Transverse colon (tissue), 4 donors: Measurements from ENCODE around the gene TNRC6C.

ENCODE experiments used
- POLR2A ChIP-seq: fragments of 450-650 bp; IDR thresholded peaks from one replicate; pipeline ENCODE4 v1.6.1; 2016; ENCODE audit warnings: antibody characterized with exemption, mild to moderate bottlenecking, moderate library complexity
- POLR2AphosphoS5 ChIP-seq, 3 donors: sonication (generic); formaldehyde crosslinking; IDR thresholded peaks; one replicate each; pipeline ENCODE4 v1.6.1; 2016; ENCODE audit warnings: antibody characterized with exemption in 3 of 3
- TF ChIP-seq, protein P1 (sequence below), 5 experiments: fragments of 200-600 bp in 3 of 5; fragments of 450-650 bp in 2 of 5; sonication (generic) in 3 of 5; IDR thresholded peaks; 1 replicate in 2 of 5; 2 replicates in 3 of 5; pipeline ENCODE4 v1.5.1; 2016 to 2017; ENCODE audit warnings: antibody characterized with exemption in 5 of 5, inconsistent platforms in 3 of 5, mild to moderate bottlenecking in 2 of 5, moderate library complexity in 1 of 5

DNA sequence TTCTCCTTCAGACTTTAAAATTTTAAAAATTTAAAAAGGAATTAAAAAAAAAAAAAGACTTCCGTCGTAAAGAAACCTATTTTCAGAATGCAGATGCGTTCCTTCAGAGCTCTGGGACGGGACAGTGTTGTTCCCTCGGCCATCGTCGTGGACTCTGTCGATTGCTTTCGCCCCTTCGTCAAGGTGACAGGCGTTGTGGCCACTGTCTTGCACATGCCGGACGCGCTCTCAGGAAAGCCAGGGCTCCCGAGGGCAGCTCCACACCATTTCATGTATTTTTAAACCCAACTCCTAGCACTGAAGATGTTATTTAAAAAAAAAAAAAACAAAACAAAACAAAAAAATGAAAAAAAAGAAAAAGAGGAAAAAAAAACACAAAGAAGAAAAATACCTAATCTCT is 147.7 kb downstream of the TNRC6C start:
- TF ChIP-seq POLR2A (no peak), POLR2AphosphoS5 (IDR thresholded peaks at IDR 0.05) (no peak)
- TF ChIP-seq, protein P1, sequence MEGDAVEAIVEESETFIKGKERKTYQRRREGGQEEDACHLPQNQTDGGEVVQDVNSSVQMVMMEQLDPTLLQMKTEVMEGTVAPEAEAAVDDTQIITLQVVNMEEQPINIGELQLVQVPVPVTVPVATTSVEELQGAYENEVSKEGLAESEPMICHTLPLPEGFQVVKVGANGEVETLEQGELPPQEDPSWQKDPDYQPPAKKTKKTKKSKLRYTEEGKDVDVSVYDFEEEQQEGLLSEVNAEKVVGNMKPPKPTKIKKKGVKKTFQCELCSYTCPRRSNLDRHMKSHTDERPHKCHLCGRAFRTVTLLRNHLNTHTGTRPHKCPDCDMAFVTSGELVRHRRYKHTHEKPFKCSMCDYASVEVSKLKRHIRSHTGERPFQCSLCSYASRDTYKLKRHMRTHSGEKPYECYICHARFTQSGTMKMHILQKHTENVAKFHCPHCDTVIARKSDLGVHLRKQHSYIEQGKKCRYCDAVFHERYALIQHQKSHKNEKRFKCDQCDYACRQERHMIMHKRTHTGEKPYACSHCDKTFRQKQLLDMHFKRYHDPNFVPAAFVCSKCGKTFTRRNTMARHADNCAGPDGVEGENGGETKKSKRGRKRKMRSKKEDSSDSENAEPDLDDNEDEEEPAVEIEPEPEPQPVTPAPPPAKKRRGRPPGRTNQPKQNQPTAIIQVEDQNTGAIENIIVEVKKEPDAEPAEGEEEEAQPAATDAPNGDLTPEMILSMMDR (IDR thresholded peaks at IDR 0.05): no peak
